GM19023 (cell line): Measurements from ENCODE around the gene TBX10.

ENCODE experiments used
- ATAC-seq: cut with Tn5 transposase; IDR thresholded peaks from one replicate; pipeline ENCODE4 v1.9.1; 2021; ENCODE audit warnings: mild to moderate bottlenecking, moderate library complexity; ENCODE audit not compliant: unreplicated experiment

TBX10 gene

DNA sequence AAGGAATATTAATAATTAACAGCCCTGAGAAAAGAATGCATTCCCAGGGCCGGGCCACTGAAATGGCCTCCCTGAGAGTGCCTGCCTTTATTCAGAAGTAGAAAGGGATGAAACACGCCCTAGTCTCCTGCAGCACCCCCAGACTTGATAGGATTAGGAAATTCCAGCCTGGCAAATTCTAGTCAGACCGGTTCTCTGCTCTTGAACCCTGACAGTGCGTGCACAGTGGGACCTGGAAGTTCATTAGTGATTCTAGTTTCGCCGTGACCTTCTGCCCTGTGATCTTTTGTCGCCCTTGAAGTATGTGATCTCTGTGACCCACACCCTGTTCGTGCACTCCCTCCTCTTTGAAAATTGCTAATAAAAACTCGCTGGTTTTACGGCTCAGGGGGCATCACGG, 58.1 kb downstream of the TBX10 start:
- no peak for ATAC-seq
